HepG2 (cell line): ENCODE measurements around the gene ZBTB45. TPM values are rescaled to one million over a fixed set of nuclear protein-coding genes. Genes with fewer than 3 reads are reported as not detected.

Source experiments
- BCL6 ChIP-seq: IDR thresholded peaks from 2 replicates; pipeline ENCODE4 v1.6.1; 2016; ENCODE audit warnings: missing genetic modification reagents, missing compliant biosample characterization
- CBX5 ChIP-seq: sonication (generic); formaldehyde crosslinking; IDR thresholded peaks from 2 replicates; pipeline ENCODE4 v1.4.0; 2020; ENCODE audit warnings: missing genetic modification reagents, borderline replicate concordance
- ERF ChIP-seq: IDR thresholded peaks from 2 replicates; pipeline ENCODE4 v1.6.1; 2018; ENCODE audit warnings: missing biosample characterization, missing genetic modification reagents
- JUN ChIP-seq: sonication (generic); formaldehyde crosslinking; IDR thresholded peaks from 2 replicates; pipeline ENCODE4 v1.4.0; 2020; ENCODE audit warnings: mild to moderate bottlenecking, missing genetic modification reagents
- LCORL ChIP-seq, 2 experiments: fragments of 450-650 bp in 1 of 2; sonication (generic) in 1 of 2; formaldehyde crosslinking in 1 of 2; IDR thresholded peaks; 2 replicates each; pipeline versions ENCODE4 v1.5.0 to v1.6.1; 2017 to 2020; ENCODE audit warnings: antibody characterized with exemption in 1 of 2, missing genetic modification reagents in 1 of 2
- POLR2A ChIP-seq, 2 experiments: IDR thresholded peaks; 2 replicates each; pipeline ENCODE4 v1.6.1; 2011; ENCODE audit warnings: low read depth in 2 of 2, low read length in 2 of 2, mild to moderate bottlenecking in 1 of 2, moderate library complexity in 1 of 2; ENCODE audit not compliant: insufficient read depth in 1 of 2
- THAP11 ChIP-seq: IDR thresholded peaks from 2 replicates; pipeline ENCODE4 v1.6.1; 2016; ENCODE audit warnings: missing biosample characterization, missing genetic modification reagents
- ZNF18 ChIP-seq: sonication (generic); formaldehyde crosslinking; IDR thresholded peaks from 2 replicates; pipeline ENCODE4 v1.8.0; 2022; ENCODE audit warnings: mild to moderate bottlenecking, missing genetic modification reagents; ENCODE audit not compliant: insufficient replicate concordance
- ZNF256 ChIP-seq: sonication (generic); formaldehyde crosslinking; conservative IDR thresholded peaks from 2 replicates; pipeline ENCODE4 v1.4.0; 2020; ENCODE audit warnings: missing genetic modification reagents
- ZNF383 ChIP-seq: sonication (generic); formaldehyde crosslinking; IDR thresholded peaks from 2 replicates; pipeline ENCODE4 v1.4.0; 2020; ENCODE audit warnings: missing genetic modification reagents, mild to moderate bottlenecking, borderline replicate concordance
- ZNF407 ChIP-seq: sonication (generic); formaldehyde crosslinking; IDR thresholded peaks from one replicate; pipeline ENCODE4 v1.5.1; 2020; ENCODE audit warnings: mild to moderate bottlenecking, missing genetic modification reagents; ENCODE audit errors: not compliant biosample characterization
- ZNF451 ChIP-seq: sonication (generic); formaldehyde crosslinking; IDR thresholded peaks from 2 replicates; pipeline ENCODE4 v1.5.0; 2020; ENCODE audit warnings: mild to moderate bottlenecking, missing genetic modification reagents
- ZNF569 ChIP-seq: sonication (generic); formaldehyde crosslinking; IDR thresholded peaks from 2 replicates; pipeline ENCODE4 v1.5.0; 2020; ENCODE audit warnings: mild to moderate bottlenecking, missing genetic modification reagents, moderate library complexity, borderline replicate concordance
- ZNF800 ChIP-seq: sonication (generic); formaldehyde crosslinking; IDR thresholded peaks from 2 replicates; pipeline ENCODE4 v1.4.0; 2020; ENCODE audit warnings: missing genetic modification reagents
- ZSCAN22 ChIP-seq: sonication (generic); formaldehyde crosslinking; IDR thresholded peaks from 2 replicates; pipeline ENCODE4 v1.4.0; 2020; ENCODE audit warnings: mild to moderate bottlenecking, missing genetic modification reagents
- polyA plus RNA-seq, 8 experiments: library from polyadenylated mRNA; depleted of rRNA in 3 of 8; stranded (reverse) in 7 of 8; unstranded in 1 of 8; fragments of >200 nt; fragmentation: Illumina TruSeq in 4 of 8; extraction: Trizol in 4 of 8; gene quantifications; 2 replicates each; pipeline versions ENCODE4 v1.2.1 to v1.2.3, GENCODE V29; 2011 to 2016; ENCODE audit warnings: low read depth in 4 of 8, missing spikeins in 1 of 8, mixed read lengths in 1 of 8; ENCODE audit not compliant: insufficient read depth in 1 of 8
- total RNA-seq, 5 experiments: library from RNA; depleted of rRNA; stranded (reverse); fragments of >200 nt; fragmentation: Illumina TruSeq; extraction: Trizol; gene quantifications; 2 replicates each; pipeline ENCODE4 v1.2.3, GENCODE V29; 2016; ENCODE audit warnings: low read depth in 1 of 5

Gene ZBTB45
- total and polyA plus RNA-seq, 2 of the 13 experiments (the other 11 are each of a cell fraction or from before 2014, with no cell fraction given) = 3.0 to 3.7 TPM

- TF ChIP-seq ZNF407 (no peak), JUN (CRISPR knock-in tag) (no peak), ZNF569 (CRISPR knock-in tag) (no peak), ZSCAN22 (peak; percentile 81; the same call in 1 of the 2 replicates), ERF (CRISPR knock-in tag) (peak; percentile 75), POLR2A (IDR thresholded peaks at IDR 0.05; ENCODE audit: insufficient read depth in 1 of 2, low read depth in 2 of 2, low read length in 2 of 2) (peak; percentile 85 to 97), ZNF451 (CRISPR knock-in tag) (peak; percentile 67), CBX5 (CRISPR knock-in tag) (no peak; the same call in 1 of the 2 replicates), BCL6 (0 out of 2 replicates have a peak, but pooled peaks have one; percentile 9), ZNF256 (CRISPR knock-in tag) (0 out of 2 replicates have a peak, but pooled peaks have one; percentile 36), ZNF383 (0 out of 2 replicates have a peak, but pooled peaks have one; percentile 87), LCORL (IDR thresholded peaks at IDR 0.05) (no peak), LCORL (CRISPR knock-in tag; IDR thresholded peaks at IDR 0.05) (peak; percentile 67; the same call in 1 of the 2 replicates), ZNF18 (CRISPR knock-in tag) (no peak), ZNF800 (CRISPR knock-in tag) (no peak), THAP11 (CRISPR knock-in tag) (peak; percentile 81)
Measured at GRCh38 chr19:58543826-58544590, 24.4 kb upstream of the ZBTB45 start, which contains the start of gene TRIM28 (continued).
